HG03103 (cell line): Measurements from ENCODE around the gene ZBTB18.
"Not testable (repeated sequence)": the region's sequence is repeated elsewhere in the genome, so short reads cannot be mapped to it uniquely, and the experiment has no call there.

Experiments
- ATAC-seq: cut with Tn5 transposase; IDR thresholded peaks from one replicate; pipeline ENCODE4 v1.9.1; 2021; ENCODE audit warnings: low read depth; ENCODE audit not compliant: unreplicated experiment

The ZBTB18 gene

DNA sequence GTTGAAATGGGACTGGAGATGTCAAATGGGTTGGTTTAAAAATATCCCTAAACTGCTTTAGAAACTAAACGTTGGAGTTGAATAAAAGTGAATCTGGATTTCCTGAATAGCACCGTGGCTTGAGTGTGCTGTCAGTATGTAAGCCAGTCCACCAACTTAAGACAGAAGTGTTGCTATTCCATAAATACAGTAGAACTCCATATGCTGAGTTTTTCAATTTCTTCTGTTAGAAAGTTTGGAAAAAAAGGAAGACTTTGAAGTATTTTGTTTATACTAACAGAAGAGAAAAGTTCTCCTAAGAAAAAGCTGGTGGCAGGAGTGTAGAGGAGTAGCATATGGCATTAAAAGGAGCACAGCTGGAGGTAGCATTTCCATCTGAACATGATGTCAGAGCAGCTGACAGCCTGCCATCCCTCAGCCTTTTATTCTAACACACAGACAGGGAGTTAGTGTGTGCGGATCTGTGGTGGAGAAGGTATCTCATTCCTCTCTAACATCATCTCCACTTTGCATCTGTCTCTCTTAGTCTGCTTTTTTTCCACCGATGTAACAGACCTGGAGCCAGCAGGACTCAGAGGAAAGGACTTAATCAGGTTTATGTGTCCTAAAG lies at the start of gene ZBTB18:
Gene ZBTB18 (plus strand): TSS at position 449 of the 610 bp plus-strand sequence. CDS start 149 bp downstream, at position 598.
- ATAC-seq: no peak

GRCh38 chr1:244002721-244003120 lies 48.4 kb upstream of the ZBTB18 start:
- ATAC-seq: no peak

- no peak for ATAC-seq
Observed at GRCh38 chr1:244005455-244005854, 45.6 kb upstream of the ZBTB18 start.

DNA sequence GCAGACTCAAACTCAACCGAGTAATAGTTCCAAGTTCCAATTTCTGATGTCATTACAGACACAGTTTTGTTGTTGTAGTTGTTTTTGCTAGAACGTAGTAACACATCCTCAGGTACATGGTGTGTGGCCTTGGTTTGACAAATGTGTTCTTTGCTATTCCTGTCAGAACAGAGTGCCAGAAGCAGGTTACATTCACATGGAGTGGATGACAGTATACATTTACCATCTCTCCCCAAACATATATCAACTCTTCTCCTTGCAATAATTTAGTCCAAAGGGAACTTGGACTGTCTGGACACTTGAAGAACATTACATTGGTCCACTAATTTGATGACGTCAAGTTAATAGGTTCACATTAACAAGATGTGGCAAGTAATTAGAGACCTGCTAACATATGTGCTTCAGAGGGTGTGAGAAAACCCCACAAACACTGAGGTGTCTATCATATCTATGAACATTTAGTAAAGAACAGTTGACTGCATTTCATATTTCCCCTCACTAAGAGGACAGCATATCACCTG lies 44.6 kb upstream of the ZBTB18 start:
- no peak for ATAC-seq

- no peak for ATAC-seq
Observed at GRCh38 chr1:244006961-244007360, 44.1 kb upstream of the ZBTB18 start.

DNA sequence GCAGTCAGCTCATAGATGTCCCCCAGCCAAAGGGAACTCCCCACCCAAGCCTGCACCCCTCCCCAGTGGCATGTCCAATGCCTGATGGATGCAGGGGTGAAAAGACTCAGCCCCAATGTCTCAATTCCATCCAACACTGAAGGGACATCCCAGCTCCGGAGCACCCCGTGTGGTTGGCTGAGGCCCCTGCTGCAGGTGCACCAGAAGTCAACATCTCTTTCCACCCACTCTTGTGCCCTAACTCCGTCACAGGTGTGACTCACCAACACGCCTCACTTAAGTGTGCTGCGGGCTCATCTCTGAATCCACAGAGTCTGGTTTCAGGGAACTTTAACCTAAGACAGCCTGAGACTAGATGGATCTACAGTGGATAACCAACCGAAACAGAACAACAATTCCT lies 40.9 kb upstream of the ZBTB18 start:
- ATAC-seq: no peak

DNA sequence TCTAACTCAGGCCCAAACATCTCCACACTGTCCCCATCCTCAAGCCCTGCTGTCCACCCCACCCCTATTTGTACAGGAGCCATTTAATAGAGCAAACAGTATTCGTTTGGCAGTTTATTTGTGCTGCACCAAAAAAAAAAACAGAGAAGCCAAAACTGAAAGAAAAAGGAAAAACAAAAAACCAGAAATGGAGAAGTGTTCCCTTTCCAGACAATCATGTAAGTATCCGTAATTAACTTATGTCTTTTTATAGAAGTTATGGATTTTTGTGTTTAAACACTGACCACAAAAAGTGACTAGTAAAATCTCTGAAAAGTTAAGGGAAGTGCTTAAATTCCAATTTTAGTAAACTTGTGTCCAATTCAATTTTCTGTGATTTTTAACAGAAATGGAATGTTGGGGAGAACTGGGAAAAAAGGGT lies 40.4 kb upstream of the ZBTB18 start:
- ATAC-seq: no peak

- no peak for ATAC-seq
Observed at GRCh38 chr1:244011271-244011670, 39.8 kb upstream of the ZBTB18 start.

DNA sequence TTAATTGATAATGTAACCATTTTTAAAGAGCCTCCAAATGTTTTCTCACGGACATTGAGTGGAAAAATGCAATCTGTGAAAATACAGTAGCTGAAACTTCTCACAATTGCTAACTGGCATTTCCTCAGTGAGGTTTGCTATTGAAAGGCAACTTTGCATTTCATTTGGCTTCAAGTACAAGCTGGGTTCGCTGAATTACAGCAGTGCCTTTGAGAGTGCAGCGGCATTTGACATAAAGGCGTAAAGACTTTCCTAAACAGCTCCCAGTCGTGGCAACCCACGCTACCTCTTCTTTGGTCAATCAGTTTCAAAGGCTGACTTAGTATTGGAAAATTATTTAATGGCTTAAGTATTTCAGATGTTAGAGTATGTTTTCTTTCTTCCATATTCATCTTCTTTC lies 39.3 kb upstream of the ZBTB18 start:
- ATAC-seq: no peak

- no peak for ATAC-seq
Observed at GRCh38 chr1:244012202-244012601, 38.9 kb upstream of the ZBTB18 start.

DNA sequence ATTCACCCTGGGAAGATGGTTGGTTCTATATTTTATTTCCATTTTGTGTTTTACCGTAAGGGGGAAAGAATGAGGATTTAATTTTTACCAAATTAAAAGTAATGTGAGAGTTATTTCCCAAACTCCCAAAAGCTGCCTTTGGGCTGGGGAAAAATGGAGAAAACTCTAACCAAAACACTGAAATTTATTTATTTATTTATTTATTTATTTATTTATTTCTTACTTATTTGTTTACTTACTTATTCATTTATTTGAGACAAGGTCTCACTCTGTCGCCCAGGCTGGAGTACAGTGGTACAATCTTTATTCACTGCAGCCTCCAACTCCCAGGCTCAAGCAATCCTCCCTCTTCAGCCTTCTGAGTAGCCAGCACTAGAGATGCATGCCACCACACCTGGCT lies 38.0 kb upstream of the ZBTB18 start:
- ATAC-seq: no peak

DNA sequence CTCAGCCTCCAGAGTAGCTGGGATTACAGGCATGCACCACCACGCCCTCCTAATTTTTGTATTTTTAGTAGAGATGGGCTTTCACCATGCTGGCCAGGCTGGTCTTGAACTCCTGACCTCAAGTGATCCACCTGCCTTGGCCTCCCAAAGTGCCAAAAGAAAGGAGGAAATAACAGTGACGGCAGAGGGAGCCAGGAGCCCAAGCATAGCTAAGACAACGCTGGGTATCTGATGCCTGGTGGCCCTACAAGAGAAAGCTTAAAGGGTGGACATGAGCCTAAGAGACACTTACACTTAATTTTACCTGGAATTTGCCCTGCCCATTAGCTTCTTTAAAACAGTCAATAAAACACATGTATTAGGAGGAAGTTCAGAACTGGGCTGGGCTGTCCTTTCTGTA lies 36.2 kb upstream of the ZBTB18 start:
- ATAC-seq: not testable (repeated sequence)

DNA sequence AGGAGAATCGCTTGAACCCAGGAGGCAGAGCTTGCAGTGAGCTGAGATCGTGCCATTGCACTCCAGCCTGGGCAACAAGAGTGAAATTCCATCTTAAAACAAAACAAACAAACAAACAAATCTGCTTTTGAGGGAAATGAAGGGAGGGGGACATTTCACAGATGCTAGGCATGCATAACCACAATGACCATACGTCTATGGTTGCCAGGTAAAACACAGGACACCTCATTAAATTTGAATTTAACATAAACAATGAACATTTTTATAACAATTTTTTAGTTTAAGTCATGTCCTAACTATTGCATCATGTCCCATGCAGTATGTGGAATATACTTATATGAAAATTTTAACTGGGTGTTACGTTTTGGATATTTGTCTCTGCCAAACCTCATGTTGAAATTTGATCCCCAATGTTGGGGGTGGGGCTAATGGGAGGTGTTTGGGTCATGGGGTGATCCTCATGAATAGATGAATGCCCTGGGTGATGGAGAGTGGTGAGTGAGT lies 31.0 kb upstream of the ZBTB18 start:
- no peak for ATAC-seq

GRCh38 chr1:244021427-244021826 lies 29.7 kb upstream of the ZBTB18 start:
- ATAC-seq: no peak

DNA sequence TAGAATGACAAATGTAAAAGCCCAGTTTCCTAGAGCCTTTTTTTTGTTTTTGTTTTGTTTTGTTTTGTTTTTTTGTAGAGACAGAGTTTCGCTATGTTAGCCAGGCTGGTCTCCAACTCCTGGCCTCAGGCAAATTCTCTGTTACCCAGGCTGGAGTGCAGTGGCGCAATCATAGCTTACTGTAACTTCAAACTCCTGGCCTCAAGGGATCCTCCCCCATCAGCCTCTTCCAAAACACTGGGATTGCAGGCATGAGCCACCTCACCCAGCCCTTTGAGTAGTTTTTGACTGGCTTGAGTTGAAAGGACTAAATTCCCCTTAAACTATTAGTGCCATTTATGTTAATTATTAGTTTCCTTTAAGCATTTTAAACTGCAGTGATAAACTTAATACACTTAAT lies 28.8 kb upstream of the ZBTB18 start:
- no peak for ATAC-seq

DNA sequence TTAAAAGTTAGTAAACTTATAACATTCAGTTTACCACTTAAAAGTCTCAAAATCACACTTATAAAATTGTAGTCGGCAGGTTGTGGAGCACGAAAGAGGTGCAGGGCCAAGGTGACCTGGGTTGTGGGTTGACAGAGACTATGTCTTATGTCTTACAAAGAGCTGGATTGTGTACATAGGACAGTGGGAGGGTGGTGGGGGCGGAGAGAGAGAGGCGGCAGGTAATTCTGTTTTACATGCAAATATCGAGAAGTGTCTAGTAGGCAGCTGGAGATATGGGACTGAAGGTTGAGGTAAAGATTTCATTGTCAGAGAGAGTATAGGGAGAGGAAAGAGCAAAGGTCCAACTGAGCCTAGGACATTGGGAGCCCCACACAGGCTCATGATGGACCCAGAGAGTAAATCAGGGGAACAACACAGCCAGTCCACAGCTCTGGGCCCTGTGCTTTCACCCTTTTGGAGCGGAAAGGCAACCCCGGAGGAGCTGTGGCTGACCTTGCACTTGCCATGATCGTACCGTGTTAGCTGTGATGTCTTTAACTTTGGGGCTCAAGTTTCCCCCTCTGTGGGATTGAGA lies 28.1 kb upstream of the ZBTB18 start:
- no peak for ATAC-seq

DNA sequence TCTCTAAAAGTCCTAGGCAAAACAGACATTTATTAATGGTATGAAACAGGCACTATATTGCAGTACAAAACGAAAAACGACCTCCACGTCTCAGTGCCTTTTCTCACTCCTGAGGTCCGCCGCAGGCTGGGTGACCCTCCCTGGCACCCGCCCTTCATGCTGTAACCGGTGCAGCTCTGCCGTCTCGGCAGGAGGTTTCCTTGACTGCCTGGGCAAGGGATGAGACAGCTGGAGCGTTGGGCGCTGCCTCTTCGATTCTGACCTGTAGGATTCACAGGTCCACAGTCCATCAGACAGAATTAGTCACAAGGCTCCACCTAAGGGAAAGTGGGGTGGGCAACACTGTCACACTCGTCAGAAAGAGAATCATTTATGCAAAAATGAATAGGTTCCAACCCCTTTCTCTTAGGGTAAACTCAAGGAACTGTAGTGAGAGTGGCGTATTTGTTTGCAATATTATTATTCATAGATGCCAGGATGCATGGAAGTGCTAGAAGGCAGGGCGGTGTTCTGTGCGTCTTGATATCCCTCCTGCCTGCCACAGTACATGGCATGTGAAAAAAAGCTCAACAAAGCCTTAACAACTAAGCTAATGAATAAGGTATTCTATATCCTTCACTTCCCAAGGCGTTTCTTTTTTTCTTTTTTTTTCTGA lies 23.5 kb upstream of the ZBTB18 start:
- ATAC-seq: no peak

DNA sequence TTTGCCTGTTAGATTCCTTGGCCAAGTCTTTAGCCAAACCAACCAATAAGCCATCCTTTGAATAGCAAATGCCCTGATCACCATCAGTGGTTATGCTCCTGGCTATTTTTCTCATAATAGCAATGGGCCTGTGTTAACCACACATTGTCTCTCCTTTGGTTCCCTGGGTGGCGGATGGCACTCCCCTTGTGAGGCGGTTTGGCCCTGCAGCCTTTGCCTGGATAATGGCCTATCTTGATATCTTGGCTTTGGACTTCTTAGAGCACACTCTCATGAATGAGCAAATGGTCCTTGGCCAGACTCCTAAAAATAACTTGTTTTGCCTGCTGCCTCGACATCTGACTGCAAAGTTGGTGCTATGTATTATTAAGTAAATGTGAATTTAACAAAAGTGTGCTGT lies 22.4 kb upstream of the ZBTB18 start:
- ATAC-seq: no peak

DNA sequence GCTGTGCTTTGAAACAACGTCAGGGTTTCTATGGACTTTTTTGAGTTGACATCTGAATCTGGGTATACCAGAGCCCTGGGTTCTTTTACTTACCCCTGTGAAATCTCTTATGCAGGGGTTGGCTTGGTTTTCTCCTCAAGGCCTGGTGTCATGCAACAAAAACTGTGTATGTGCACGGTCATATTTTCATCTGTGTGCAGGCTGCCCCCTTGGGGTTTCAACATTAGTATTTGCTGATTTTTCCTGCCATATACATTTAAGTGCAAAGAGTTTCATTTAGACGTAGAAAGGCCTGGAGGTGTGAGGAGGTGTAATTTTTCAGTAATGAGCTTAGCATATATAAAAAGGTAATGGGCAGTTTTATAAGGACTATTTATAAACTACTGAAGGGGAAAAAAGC lies 22.0 kb upstream of the ZBTB18 start:
- ATAC-seq: no peak

DNA sequence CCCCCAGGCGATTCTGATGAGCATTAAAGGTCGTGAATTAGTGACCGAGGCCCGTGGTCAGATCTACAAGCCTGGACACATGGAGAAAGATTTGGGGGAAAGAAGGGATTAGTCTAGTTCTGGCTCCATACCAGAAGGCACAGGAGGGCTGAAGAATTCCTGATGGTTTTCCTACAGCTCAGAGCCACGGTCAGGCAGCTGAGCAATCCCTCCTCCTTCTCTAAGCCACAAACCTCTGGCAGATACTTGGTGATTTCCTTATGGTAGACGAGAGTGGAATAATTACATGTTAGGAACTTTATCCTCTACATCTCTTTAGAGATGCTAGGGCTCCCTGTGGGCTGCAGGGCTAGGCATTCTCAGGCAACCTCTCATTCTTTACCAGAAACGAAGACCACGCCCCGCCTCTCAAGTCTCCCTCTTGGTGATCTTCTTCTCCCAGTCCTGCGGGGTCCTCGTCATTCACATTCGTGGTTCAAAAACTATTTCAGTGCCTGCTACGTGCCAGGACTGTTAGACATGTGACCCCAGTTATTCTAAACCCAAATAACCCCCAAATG lies 20.5 kb upstream of the ZBTB18 start:
- ATAC-seq: no peak

DNA sequence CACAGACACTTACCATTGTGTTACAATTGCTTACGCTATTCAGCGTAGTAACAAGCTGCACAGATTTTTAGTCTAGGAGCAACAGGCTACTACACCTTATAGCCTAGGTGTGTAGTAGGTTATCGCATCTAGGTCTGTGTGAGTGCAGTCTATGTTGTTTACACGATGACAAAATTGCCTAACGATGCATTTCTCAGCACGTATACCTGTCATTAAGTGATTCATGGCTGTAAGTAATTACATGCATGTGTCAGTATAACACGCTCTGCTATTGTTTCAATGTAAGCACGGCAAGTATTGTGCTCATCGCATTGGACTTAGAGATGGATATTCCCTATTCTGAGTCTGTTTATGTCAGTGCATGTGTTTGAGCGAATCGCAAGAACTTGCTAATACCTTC lies 15.7 kb upstream of the ZBTB18 start:
- ATAC-seq: no peak
